HEK293T (cell line): Measurements from ENCODE around the gene FLII.
"Not testable (repeated sequence)": the region's sequence is repeated elsewhere in the genome, so short reads cannot be mapped to it uniquely, and the experiment has no call there.

ENCODE experiments used
- CTCF ChIA-PET: fragments of 350-600 bp; formaldehyde crosslinking; extraction: SDS; loops from one replicate; lab custom pipeline; 2021; ENCODE audit warnings: antibody characterized with exemption, inconsistent platforms; lab: Yijun Ruan, JAX
- POLR2A ChIA-PET: fragments of 350-600 bp; formaldehyde crosslinking; extraction: SDS; loops from one replicate; lab custom pipeline; 2020; ENCODE audit warnings: antibody characterized with exemption, inconsistent platforms; lab: Yijun Ruan, JAX
- DNase-seq: peaks from one replicate; pipeline ENCODE4 v3.0.0; 2012; ENCODE audit warnings: mixed read lengths; ENCODE audit errors: extremely low spot score
- ARNT ChIP-seq: fragments of 450-650 bp; IDR thresholded peaks from 2 replicates; pipeline ENCODE4 v1.6.1; 2017; ENCODE audit warnings: mild to moderate bottlenecking
- BHLHE40 ChIP-seq: fragments of 450-650 bp; IDR thresholded peaks from 2 replicates; pipeline ENCODE4 v1.6.1; 2016; ENCODE audit warnings: mild to moderate bottlenecking, moderate library complexity, borderline replicate concordance
- CTBP1 ChIP-seq: fragments of 450-650 bp; IDR thresholded peaks from 2 replicates; pipeline ENCODE4 v1.6.1; 2016; ENCODE audit warnings: borderline replicate concordance
- ELF4 ChIP-seq: fragments of 450-650 bp; IDR thresholded peaks from 2 replicates; pipeline ENCODE4 v1.6.1; 2017; ENCODE audit warnings: antibody characterized with exemption
- FOXA1 ChIP-seq: fragments of 450-650 bp; IDR thresholded peaks from 2 replicates; pipeline ENCODE4 v1.6.1; 2016; ENCODE audit warnings: mild to moderate bottlenecking
- FOXK2 ChIP-seq: fragments of 450-650 bp; IDR thresholded peaks from 2 replicates; pipeline ENCODE4 v1.6.1; 2016; ENCODE audit warnings: mild to moderate bottlenecking
- FOXM1 ChIP-seq: fragments of 450-650 bp; IDR thresholded peaks from 2 replicates; pipeline ENCODE4 v1.6.1; 2017; ENCODE audit warnings: mild to moderate bottlenecking, borderline replicate concordance
- HDGF ChIP-seq: fragments of 450-650 bp; IDR thresholded peaks from 2 replicates; pipeline ENCODE4 v1.6.1; 2017; ENCODE audit warnings: antibody characterized with exemption, borderline replicate concordance
- L3MBTL2 ChIP-seq: fragments of 450-650 bp; conservative IDR thresholded peaks from 2 replicates; pipeline ENCODE4 v1.6.1; 2016; ENCODE audit warnings: mild to moderate bottlenecking
- LEF1 ChIP-seq: fragments of 450-650 bp; IDR thresholded peaks from 2 replicates; pipeline ENCODE4 v1.6.1; 2017; ENCODE audit warnings: mild to moderate bottlenecking, borderline replicate concordance
- NFRKB ChIP-seq: fragments of 450-650 bp; IDR thresholded peaks from 2 replicates; pipeline ENCODE4 v1.6.1; 2016; ENCODE audit warnings: mild to moderate bottlenecking, moderate library complexity
- PKNOX1 ChIP-seq: fragments of 450-650 bp; IDR thresholded peaks from 2 replicates; pipeline ENCODE4 v1.6.1; 2016
- SP1 ChIP-seq: fragments of 450-650 bp; IDR thresholded peaks from 2 replicates; pipeline ENCODE4 v1.6.1; 2017
- SUZ12 ChIP-seq: fragments of 450-650 bp; IDR thresholded peaks from 2 replicates; pipeline ENCODE4 v1.6.1; 2016; ENCODE audit warnings: mild to moderate bottlenecking
- TARDBP ChIP-seq: fragments of 450-650 bp; IDR thresholded peaks from 2 replicates; pipeline ENCODE4 v1.6.1; 2016

FLII gene

DNA sequence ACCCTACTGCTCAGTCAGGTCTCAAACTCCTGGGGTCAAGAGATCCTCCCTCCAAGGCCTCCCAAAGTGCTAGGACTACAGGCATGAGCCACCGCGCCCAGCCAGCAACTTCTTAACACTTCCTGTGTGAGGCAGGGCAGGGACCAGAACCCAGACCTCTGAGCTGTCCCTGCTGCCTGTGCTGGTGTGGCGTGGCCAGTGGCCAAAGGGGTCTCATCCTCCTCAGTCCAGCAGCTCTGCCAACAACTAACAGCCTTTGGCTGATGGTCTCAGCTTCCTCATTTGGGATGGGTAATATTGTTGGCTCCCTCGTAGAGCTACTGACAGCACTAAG is 34.5 kb downstream of the FLII start:
- ChIA-PET POLR2A (interaction anchor here (0.6 to 2.0 kb wide), 5 partner anchors 11 to 91 kb away, joined by 3 to 13 read pairs (median 3); partner anchors contain the start of genes ALKBH5, MIEF2, SMCR8 and TOP3A), CTCF (interaction anchor here (0.6 kb wide), 2 partner anchors 54 to 402 kb away, joined by 3 read pairs; no protein-coding TSS in a partner anchor)
- TF ChIP-seq FOXK2 (no peak), ARNT (no peak), SUZ12 (no peak), BHLHE40 (no peak), L3MBTL2 (no peak)
- DNase-seq, result no peak

GRCh38 chr17:18218756-18219415 is 39.7 kb downstream of the FLII start:
- POLR2A ChIA-PET, result interaction anchor here (1.0 to 1.3 kb wide), 2 partner anchors 35 to 40 kb away, joined by 3 to 4 read pairs; partner anchors contain the start of genes ALKBH5 and FLII

GRCh38 chr17:18217412-18218015 is 41.0 kb downstream of the FLII start:
- POLR2A ChIA-PET, result interaction anchor here (1.5 kb wide), 1 partner anchor 34 kb away, joined by 4 read pairs; the partner anchor contains the start of gene ALKBH5
- CTCF ChIA-PET, result interaction anchor here (0.6 to 1.6 kb wide), 4 partner anchors 25 to 70 kb away, joined by 3 to 9 read pairs (median 6); no protein-coding TSS in a partner anchor
- TF ChIP-seq FOXM1, result no peak
- TF ChIP-seq PKNOX1, result no peak
- no peak for TF ChIP-seq FOXA1
- no peak for TF ChIP-seq ELF4
- TF ChIP-seq NFRKB, result no peak
- no peak for TF ChIP-seq BHLHE40
- no peak for TF ChIP-seq TARDBP
- no peak for TF ChIP-seq CTBP1
- TF ChIP-seq SUZ12, result no peak
- TF ChIP-seq SP1, result no peak
- no peak for TF ChIP-seq FOXK2
- no peak for TF ChIP-seq L3MBTL2
- TF ChIP-seq ARNT, result no peak
- no peak for TF ChIP-seq LEF1
- peak; percentile 88 for DNase-seq

More at GRCh38 chr17:18218756-18219415, 39.7 kb downstream of the FLII start:
- CTCF ChIA-PET, result interaction anchor here (0.6 kb wide), 2 partner anchors 50 to 124 kb away, joined by 4 to 5 read pairs; no protein-coding TSS in a partner anchor
- no peak for DNase-seq
- TF ChIP-seq LEF1 (no peak), SP1 (no peak), NFRKB (no peak), ARNT (no peak), HDGF (no peak), SUZ12 (no peak), PKNOX1 (no peak)

- DNase-seq, result not testable (repeated sequence)
- POLR2A ChIA-PET, result interaction anchor here (1.5 kb wide), 1 partner anchor 33 kb away, joined by 4 read pairs; the partner anchor contains the start of gene ALKBH5
- CTCF ChIA-PET, result interaction anchor here (0.7 to 1.6 kb wide), 6 partner anchors 26 to 102 kb away, joined by 3 to 9 read pairs (median 4); no protein-coding TSS in a partner anchor
These were observed 41.6 kb downstream of the FLII start for GRCh38 chr17:18216906-18217305.

GRCh38 chr17:18213666-18214270 is 44.8 kb downstream of the FLII start:
- TF ChIP-seq LEF1 (no peak), FOXA1 (no peak), CTBP1 (no peak), HDGF (no peak), ARNT (no peak), BHLHE40 (no peak), NFRKB (no peak), SP1 (no peak), SUZ12 (no peak), L3MBTL2 (no peak), FOXM1 (no peak)
- ChIA-PET POLR2A (interaction anchor here (0.7 to 1.3 kb wide), 3 partner anchors 11 to 31 kb away, joined by 3 to 4 read pairs (median 3); no protein-coding TSS in a partner anchor), CTCF (no interaction called here)

GRCh38 chr17:18208092-18208491 is 50.4 kb downstream of the FLII start:
- CTCF ChIA-PET, result no interaction called here
- no peak for DNase-seq
- POLR2A ChIA-PET, result no interaction called here
- no peak for TF ChIP-seq SUZ12

More at GRCh38 chr17:18213666-18214270, 44.8 kb downstream of the FLII start:
- DNase-seq, result no peak

DNA sequence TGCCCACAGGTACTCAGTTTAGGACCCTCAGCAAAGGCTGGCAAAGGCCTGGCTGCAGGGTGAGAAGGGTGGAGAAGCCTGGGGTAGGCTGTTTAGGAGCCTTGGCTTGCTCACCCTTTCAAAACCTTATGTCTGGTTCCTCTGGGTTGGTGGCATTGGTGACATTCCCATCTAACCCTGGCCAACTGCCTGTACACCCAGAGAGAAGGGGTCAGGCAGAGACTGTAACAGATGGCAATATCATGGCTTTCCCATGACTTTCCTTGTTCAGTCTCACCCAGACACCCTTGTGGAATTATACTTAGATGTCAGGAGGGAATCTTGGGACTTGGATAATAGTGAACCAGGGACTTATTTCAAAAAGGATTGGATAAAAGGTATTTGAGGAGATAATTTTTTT is 51.6 kb downstream of the FLII start:
- DNase-seq, result no peak
- CTCF ChIA-PET, result no interaction called here
- TF ChIP-seq SP1 (no peak), LEF1 (no peak), TARDBP (no peak), FOXA1 (no peak), ELF4 (no peak), BHLHE40 (no peak), FOXM1 (no peak), HDGF (no peak), CTBP1 (no peak), FOXK2 (no peak), PKNOX1 (no peak), SUZ12 (no peak)
- POLR2A ChIA-PET, result interaction anchor here (0.8 kb wide), 1 partner anchor 371 kb away, joined by 3 read pairs; no protein-coding TSS in a partner anchor
